ENCODE measurements around the gene ASB16. TPM values are rescaled to one million over a fixed set of nuclear protein-coding genes. Genes with fewer than 3 reads are reported as not detected.

ASB16 gene
- total and polyA plus RNA-seq, 4 donors: 0.88 to 2.1 (median 1.4) TPM

GRCh38 chr17:44192750-44193149 is 22.2 kb downstream of the ASB16 start:
- H3K36me3 ChIP-seq (ENCODE audit: control insufficient read depth in 1 of 2, insufficient read depth in 2 of 2, low read length in 1 of 2): peaks cover 0 to 2% of the 10 kb centered on the region in 2 donors
- no peak overlapping the region for H3K4me3 ChIP-seq (ENCODE audit: low read length in 2 of 2)
- H3K27ac ChIP-seq (ENCODE audit: low read depth in 1 of 2, low read length in 2 of 2): no peak overlapping the region
- H3K4me1 ChIP-seq (ENCODE audit: control insufficient read depth in 1 of 2, insufficient read depth in 2 of 2, low read length in 2 of 2): no peaks in the 10 kb centered on the region
- DNase-seq (no peak), ATAC-seq (ENCODE audit: low FRiP score) (no peak)
- no peaks in the 10 kb centered on the region for H3K27me3 ChIP-seq (ENCODE audit: control insufficient read depth in 1 of 2, insufficient read depth in 2 of 2, low read length in 1 of 2)
- 78 to 86% methylated on average over 5 of the region's 5 CpGs for WGBS, 2 donors
- H3K9me3 ChIP-seq (ENCODE audit: control insufficient read depth, low read length): no peaks in the 10 kb centered on the region
- intact Hi-C loops (cut with DNase I): no loop called here

GRCh38 chr17:44193326-44194084 is 23.0 kb downstream of the ASB16 start:
- no peaks in the 10 kb centered on the region for H3K27me3 ChIP-seq (ENCODE audit: control insufficient read depth in 1 of 2, insufficient read depth in 2 of 2, low read length in 1 of 2)
- 81 to 87% methylated on average over 14 of the region's 14 CpGs for WGBS, 2 donors
- no peak overlapping the region for H3K27ac ChIP-seq (ENCODE audit: low read depth in 1 of 2, low read length in 2 of 2)
- H3K36me3 ChIP-seq (ENCODE audit: control insufficient read depth in 1 of 2, insufficient read depth in 2 of 2, low read length in 1 of 2): peaks cover 0 to 2% of the 10 kb centered on the region in 2 donors
- no peak for DNase-seq
- intact Hi-C loops (cut with DNase I): no loop called here
- no peak overlapping the region for H3K4me3 ChIP-seq (ENCODE audit: low read length in 2 of 2)
- H3K4me1 ChIP-seq (ENCODE audit: control insufficient read depth in 1 of 2, insufficient read depth in 2 of 2, low read length in 2 of 2): no peaks in the 10 kb centered on the region
- ATAC-seq (ENCODE audit: low FRiP score): no peak
- H3K9me3 ChIP-seq (ENCODE audit: control insufficient read depth, low read length): no peaks in the 10 kb centered on the region

GRCh38 chr17:44197107-44197506 is 26.6 kb downstream of the ASB16 start:
- DNase-seq (peak in 1 of 2 donors; percentile 66), ATAC-seq (ENCODE audit: low FRiP score) (no peak)
- no peaks in the 10 kb centered on the region for H3K9me3 ChIP-seq (ENCODE audit: control insufficient read depth, low read length)
- no peaks in the 10 kb centered on the region for H3K4me1 ChIP-seq (ENCODE audit: control insufficient read depth in 1 of 2, insufficient read depth in 2 of 2, low read length in 2 of 2)
- WGBS, 2 donors: 83 to 90% methylated on average over 12 to 15 of the region's 15 CpGs
- intact Hi-C loops (cut with DNase I): no loop called here
- no peak overlapping the region for H3K4me3 ChIP-seq (ENCODE audit: low read length in 2 of 2)
- H3K27ac ChIP-seq (ENCODE audit: low read depth in 1 of 2, low read length in 2 of 2): no peak overlapping the region
- peaks cover 0 to 2% of the 10 kb centered on the region in 2 donors for H3K36me3 ChIP-seq (ENCODE audit: control insufficient read depth in 1 of 2, insufficient read depth in 2 of 2, low read length in 1 of 2)
- H3K27me3 ChIP-seq (ENCODE audit: control insufficient read depth in 1 of 2, insufficient read depth in 2 of 2, low read length in 1 of 2): no peaks in the 10 kb centered on the region

- no peaks in the 10 kb centered on the region for H3K9me3 ChIP-seq (ENCODE audit: control insufficient read depth, low read length)
- H3K4me3 ChIP-seq (ENCODE audit: low read length in 2 of 2): peak overlapping the region; percentile 92 to 99
- H3K36me3 ChIP-seq (ENCODE audit: control insufficient read depth in 1 of 2, insufficient read depth in 2 of 2, low read length in 1 of 2): peaks cover 0 to 2% of the 10 kb centered on the region in 2 donors
- peak overlapping the region in 1 of 2 donors; percentile 84 for H3K27ac ChIP-seq (ENCODE audit: low read depth in 1 of 2, low read length in 2 of 2)
- intact Hi-C loops (cut with DNase I): no loop called here
- H3K27me3 ChIP-seq (ENCODE audit: control insufficient read depth in 1 of 2, insufficient read depth in 2 of 2, low read length in 1 of 2): no peaks in the 10 kb centered on the region
- no peaks in the 10 kb centered on the region for H3K4me1 ChIP-seq (ENCODE audit: control insufficient read depth in 1 of 2, insufficient read depth in 2 of 2, low read length in 2 of 2)
- WGBS, 2 donors: 51 to 54% methylated on average over 11 of the region's 11 CpGs
- ATAC-seq (ENCODE audit: low FRiP score) (no peak), DNase-seq (peak in 1 of 2 donors; percentile 78)
Observed at GRCh38 chr17:44197980-44198720, 27.6 kb downstream of the ASB16 start.

- intact Hi-C loops (cut with DNase I): no loop called here
- H3K27ac ChIP-seq (ENCODE audit: low read depth in 1 of 2, low read length in 2 of 2): peak overlapping the region; percentile 73 to 84
- WGBS, 2 donors: 1% methylated on average over 40 to 68 of the region's 68 CpGs
- H3K9me3 ChIP-seq (ENCODE audit: control insufficient read depth, low read length): no peaks in the 10 kb centered on the region
- H3K27me3 ChIP-seq (ENCODE audit: control insufficient read depth in 1 of 2, insufficient read depth in 2 of 2, low read length in 1 of 2): no peaks in the 10 kb centered on the region
- peaks cover 0 to 2% of the 10 kb centered on the region in 2 donors for H3K36me3 ChIP-seq (ENCODE audit: control insufficient read depth in 1 of 2, insufficient read depth in 2 of 2, low read length in 1 of 2)
- DNase-seq (peak; percentile 77 to 86), ATAC-seq (ENCODE audit: low FRiP score) (peak; percentile 41)
- H3K4me1 ChIP-seq (ENCODE audit: control insufficient read depth in 1 of 2, insufficient read depth in 2 of 2, low read length in 2 of 2): no peaks in the 10 kb centered on the region
- peak overlapping the region; percentile 92 to 99 for H3K4me3 ChIP-seq (ENCODE audit: low read length in 2 of 2)
Observed at GRCh38 chr17:44198721-44199552, 28.4 kb downstream of the ASB16 start.

- Histone ChIP-seq H3K27ac (ENCODE audit: low read depth in 1 of 2, low read length in 2 of 2) (peak within 1 kb of the TSS; percentile 80 to 84), H3K4me3 (ENCODE audit: low read length in 2 of 2) (peak within 1 kb of the TSS; percentile 92 to 99), H3K27me3 (ENCODE audit: control insufficient read depth in 1 of 2, insufficient read depth in 2 of 2, low read length in 1 of 2) (no peaks in the 10 kb centered on the region), H3K4me1 (ENCODE audit: control insufficient read depth in 1 of 2, insufficient read depth in 2 of 2, low read length in 2 of 2) (no peaks in the 10 kb centered on the region), H3K36me3 (ENCODE audit: control insufficient read depth in 1 of 2, insufficient read depth in 2 of 2, low read length in 1 of 2) (no peaks in the 10 kb centered on the region), H3K9me3 (ENCODE audit: control insufficient read depth, low read length) (no peaks in the 10 kb centered on the region)
- ATAC-seq (ENCODE audit: low FRiP score): peak; percentile 96
- peak; percentile 99 to 100 for DNase-seq
- intact Hi-C loops (cut with DNase I): loop anchor here in 1 of 2 donors (2.0 kb wide), 1 partner anchor 19 kb away; the partner anchor contains the start of gene UBTF
- WGBS, 2 donors: 1% methylated on average over 32 to 126 of the region's 126 CpGs
Observed at GRCh38 chr17:44199553-44200477, 29.3 kb downstream of the ASB16 start, which contains the start of gene ATXN7L3. TSS of gene ATXN7L3 (minus strand) at chr17:44199884. CDS start at chr17:44198070, 1,814 bp downstream.

- intact Hi-C loops (cut with DNase I): loop anchor here in 1 of 2 donors (2.0 kb wide), 1 partner anchor 18 kb away; the partner anchor contains the start of gene UBTF
- peak in 1 of 2 donors; percentile 65 for DNase-seq
- Histone ChIP-seq H3K4me3 (ENCODE audit: low read length in 2 of 2) (peak overlapping the region; percentile 66 to 77), H3K4me1 (ENCODE audit: control insufficient read depth in 1 of 2, insufficient read depth in 2 of 2, low read length in 2 of 2) (no peaks in the 10 kb centered on the region), H3K27ac (ENCODE audit: low read depth in 1 of 2, low read length in 2 of 2) (peak overlapping the region; percentile 76 to 80), H3K9me3 (ENCODE audit: control insufficient read depth, low read length) (no peaks in the 10 kb centered on the region), H3K27me3 (ENCODE audit: control insufficient read depth in 1 of 2, insufficient read depth in 2 of 2, low read length in 1 of 2) (no peaks in the 10 kb centered on the region), H3K36me3 (ENCODE audit: control insufficient read depth in 1 of 2, insufficient read depth in 2 of 2, low read length in 1 of 2) (no peaks in the 10 kb centered on the region)
- ATAC-seq (ENCODE audit: low FRiP score): no peak
- WGBS, 2 donors: 4 to 6% methylated on average over 18 to 36 of the region's 36 CpGs
Observed at GRCh38 chr17:44200478-44201155, 30.1 kb downstream of the ASB16 start.

Measured in aorta (tissue), 5 donors.